IPS-18c (cell line): ENCODE data around the gene CREB3L2.
"Not testable (repeated sequence)": the region's sequence is repeated elsewhere in the genome, so short reads cannot be mapped to it uniquely, and the experiment has no call there.

Experiments
- H3K4me3 ChIP-seq: 2 replicates; pipeline ENCODE4 v1.7.0; 2013; ENCODE audit warnings: low read depth, mild to moderate bottlenecking, low read length, moderate library complexity; ENCODE audit not compliant: insufficient read depth
- H3K9me3 ChIP-seq: one replicate; pipeline ENCODE4 v1.6.1; 2013; ENCODE audit warnings: mild to moderate bottlenecking, low read length, moderate library complexity; ENCODE audit not compliant: control insufficient read depth, insufficient read depth

Gene CREB3L2

GRCh38 chr7:137981668-137982067 lies 20.2 kb downstream of the CREB3L2 start:
- no peaks in the 10 kb centered on the region for H3K9me3 ChIP-seq
- H3K4me3 ChIP-seq: no peak overlapping the region

- Histone ChIP-seq H3K9me3 (no peaks in the 10 kb centered on the region), H3K4me3 (no peak overlapping the region)
Measured at GRCh38 chr7:137981175-137981574, 20.7 kb downstream of the CREB3L2 start.

GRCh38 chr7:137980308-137980707 lies 21.6 kb downstream of the CREB3L2 start:
- no peak overlapping the region for H3K4me3 ChIP-seq
- H3K9me3 ChIP-seq: no peaks in the 10 kb centered on the region

DNA sequence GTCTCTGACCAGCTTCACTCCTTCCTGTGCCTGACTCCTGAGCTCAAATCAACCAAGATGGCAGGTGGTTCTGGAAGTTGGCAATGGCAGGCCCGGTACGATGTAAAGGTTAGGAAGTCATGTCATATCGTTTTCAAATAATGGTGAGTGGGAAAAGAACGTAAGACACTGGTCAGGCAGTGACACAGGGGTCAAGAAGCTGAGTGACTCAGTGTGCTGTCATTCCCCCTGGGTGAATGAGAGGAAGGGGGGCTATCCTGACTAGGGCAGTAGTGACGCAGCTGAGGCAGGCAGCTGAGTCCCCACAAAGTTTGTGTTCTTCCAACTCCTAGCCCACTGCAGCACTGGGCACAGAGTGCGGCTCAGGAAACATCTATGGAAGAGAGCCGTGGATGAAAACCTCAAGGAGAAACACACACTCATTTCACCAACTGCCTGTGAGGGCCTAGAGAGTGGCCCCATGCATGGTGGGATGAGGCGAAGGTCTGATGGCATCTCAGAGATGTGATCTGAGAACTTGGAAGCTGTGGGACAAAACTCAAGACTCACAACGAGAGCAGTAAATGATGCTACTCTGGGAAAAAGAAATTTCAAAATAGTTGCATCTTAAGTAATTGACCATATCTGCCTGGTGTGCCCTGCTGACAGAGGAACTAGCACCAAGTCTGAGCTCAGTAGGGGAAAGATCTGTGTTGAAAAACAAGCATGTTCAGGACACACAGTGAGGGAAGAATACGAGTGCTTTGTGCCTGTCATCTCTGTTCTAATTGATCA lies 23.2 kb downstream of the CREB3L2 start:
- no peak overlapping the region for H3K4me3 ChIP-seq
- no peaks in the 10 kb centered on the region for H3K9me3 ChIP-seq

GRCh38 chr7:137977173-137977572 lies 24.7 kb downstream of the CREB3L2 start:
- H3K9me3 ChIP-seq: no peaks in the 10 kb centered on the region
- no peak overlapping the region for H3K4me3 ChIP-seq

- no peak overlapping the region for H3K4me3 ChIP-seq
- no peaks in the 10 kb centered on the region for H3K9me3 ChIP-seq
Measured at GRCh38 chr7:137976696-137977095, 25.2 kb downstream of the CREB3L2 start.

GRCh38 chr7:137976232-137976631 lies 25.7 kb downstream of the CREB3L2 start:
- Histone ChIP-seq H3K9me3 (no peaks in the 10 kb centered on the region), H3K4me3 (no peak overlapping the region)

DNA sequence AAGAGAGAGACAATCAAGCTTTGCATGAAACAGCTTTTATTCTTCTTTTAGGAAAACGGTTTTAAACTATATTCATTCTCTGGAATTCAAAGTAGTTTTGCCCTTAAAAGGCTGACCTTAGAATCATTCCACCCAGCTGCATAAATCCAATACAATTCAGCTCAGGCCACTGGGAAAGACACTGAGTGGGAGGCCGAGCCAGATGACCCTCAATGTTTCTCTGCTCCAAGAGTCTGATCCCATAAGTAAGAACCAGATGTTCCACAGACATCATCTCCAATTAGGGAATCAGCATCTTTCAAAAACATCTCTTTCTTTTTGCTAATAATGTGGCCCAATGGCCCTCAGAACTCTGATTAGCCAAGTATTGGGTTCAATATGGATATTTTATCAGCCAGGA lies 26.1 kb downstream of the CREB3L2 start:
- H3K4me3 ChIP-seq: no peak overlapping the region
- H3K9me3 ChIP-seq: no peaks in the 10 kb centered on the region

DNA sequence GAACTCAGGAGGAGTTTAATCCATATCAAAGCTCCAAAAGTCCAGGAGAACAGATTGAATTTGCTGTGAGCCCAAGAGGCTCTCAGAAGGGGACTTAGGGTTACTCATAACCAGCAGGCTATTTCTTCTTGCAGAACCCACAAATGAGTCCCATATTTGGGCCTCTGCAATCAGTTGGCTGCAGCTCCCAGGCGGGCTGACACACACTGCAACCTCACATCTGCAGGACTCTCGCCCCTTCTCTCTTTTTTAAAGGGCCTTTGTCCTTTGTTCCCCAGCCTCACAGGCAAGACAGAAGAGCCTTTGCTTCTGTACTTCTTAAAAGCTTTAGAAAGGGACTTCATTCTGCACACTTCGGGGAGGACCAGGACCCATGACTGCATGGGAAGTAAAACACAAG lies 26.7 kb downstream of the CREB3L2 start:
- no peaks in the 10 kb centered on the region for H3K9me3 ChIP-seq
- H3K4me3 ChIP-seq: no peak overlapping the region

- Histone ChIP-seq H3K9me3 (no peaks in the 10 kb centered on the region), H3K4me3 (no peak overlapping the region)
Measured at GRCh38 chr7:137974766-137975165, 27.1 kb downstream of the CREB3L2 start.

DNA sequence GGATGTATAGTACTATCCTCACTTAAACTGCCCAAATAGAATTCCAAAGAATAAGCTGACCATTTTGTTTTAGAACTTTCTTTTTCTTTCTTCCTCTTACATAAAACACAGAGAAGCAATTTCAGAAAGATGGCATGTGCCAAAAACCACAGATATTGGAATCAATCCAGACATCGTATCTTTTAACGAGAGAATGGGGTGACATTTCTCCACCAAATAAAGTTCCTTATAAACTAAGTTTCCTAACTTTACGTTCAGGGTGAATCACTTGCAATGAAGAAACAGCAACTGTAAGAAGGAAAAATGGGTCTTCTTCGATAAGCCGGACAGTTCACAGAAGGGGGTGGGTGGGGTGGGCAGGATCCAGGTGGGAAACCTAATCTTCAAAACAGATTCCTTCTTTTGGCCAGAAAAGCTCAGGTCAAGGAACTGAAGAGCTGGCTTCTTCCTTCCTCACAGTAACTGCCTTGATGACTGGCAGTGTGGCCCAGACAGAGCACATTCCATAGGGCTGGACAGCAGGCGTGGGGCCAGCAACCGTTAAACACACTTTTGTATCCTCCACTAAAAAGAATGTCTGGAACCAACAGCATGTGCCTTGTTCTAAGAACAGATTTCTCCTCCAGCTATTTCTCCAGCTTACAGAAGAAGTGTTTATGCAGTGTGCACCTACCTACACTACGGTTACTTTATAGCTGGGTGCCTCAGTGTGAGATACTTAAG lies 31.5 kb downstream of the CREB3L2 start:
- no peaks in the 10 kb centered on the region for H3K9me3 ChIP-seq
- H3K4me3 ChIP-seq: no peak overlapping the region

GRCh38 chr7:137969828-137970227 lies 32.1 kb downstream of the CREB3L2 start:
- H3K9me3 ChIP-seq: no peaks in the 10 kb centered on the region
- no peak overlapping the region for H3K4me3 ChIP-seq

GRCh38 chr7:137968890-137969289 lies 33.0 kb downstream of the CREB3L2 start:
- Histone ChIP-seq H3K4me3 (no peak overlapping the region), H3K9me3 (no peaks in the 10 kb centered on the region)

GRCh38 chr7:137968339-137968738 lies 33.5 kb downstream of the CREB3L2 start:
- H3K9me3 ChIP-seq, H3K4me3 ChIP-seq: not testable (repeated sequence)

DNA sequence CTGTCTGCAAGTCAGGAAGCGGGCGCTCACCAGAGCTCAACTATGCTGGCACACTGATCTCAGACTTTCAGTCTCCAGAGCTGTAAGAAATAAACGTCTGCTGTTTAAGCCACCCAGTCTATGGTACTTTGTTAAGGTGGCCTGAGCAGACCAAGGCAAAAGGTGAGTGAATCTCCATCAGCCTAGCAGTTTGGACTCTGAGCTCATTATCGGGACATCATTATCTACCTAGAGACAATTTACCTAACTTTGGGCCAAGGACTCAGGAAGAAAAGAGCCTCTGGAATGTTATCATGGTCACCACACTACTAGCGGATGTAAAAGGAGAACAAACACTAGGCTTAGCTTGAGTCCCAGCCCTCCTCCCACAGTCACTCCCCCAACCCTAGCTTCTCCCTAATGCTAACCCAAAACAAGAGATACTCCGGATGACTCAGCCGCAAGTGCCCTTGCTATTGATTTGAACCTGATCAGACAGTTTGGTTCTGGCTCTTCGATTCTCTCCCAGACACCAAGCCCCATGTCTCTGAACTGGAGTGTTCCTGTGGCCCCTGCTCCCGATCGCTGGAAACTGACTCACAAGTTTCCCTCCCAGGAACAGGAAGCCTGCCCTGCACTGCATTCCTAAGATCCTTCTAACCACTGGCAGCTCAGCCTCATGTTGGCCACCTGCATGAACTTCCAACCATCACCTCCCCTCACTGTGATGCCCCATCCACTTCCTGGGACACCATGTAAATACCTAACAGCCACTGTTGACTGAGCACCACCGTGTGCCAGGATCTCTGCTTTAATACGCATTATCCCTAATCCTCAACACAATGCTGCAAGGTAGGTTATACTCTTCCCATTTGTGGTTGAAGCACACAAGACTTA lies 34.5 kb downstream of the CREB3L2 start:
- Histone ChIP-seq H3K9me3 (no peaks in the 10 kb centered on the region), H3K4me3 (no peak overlapping the region)

DNA sequence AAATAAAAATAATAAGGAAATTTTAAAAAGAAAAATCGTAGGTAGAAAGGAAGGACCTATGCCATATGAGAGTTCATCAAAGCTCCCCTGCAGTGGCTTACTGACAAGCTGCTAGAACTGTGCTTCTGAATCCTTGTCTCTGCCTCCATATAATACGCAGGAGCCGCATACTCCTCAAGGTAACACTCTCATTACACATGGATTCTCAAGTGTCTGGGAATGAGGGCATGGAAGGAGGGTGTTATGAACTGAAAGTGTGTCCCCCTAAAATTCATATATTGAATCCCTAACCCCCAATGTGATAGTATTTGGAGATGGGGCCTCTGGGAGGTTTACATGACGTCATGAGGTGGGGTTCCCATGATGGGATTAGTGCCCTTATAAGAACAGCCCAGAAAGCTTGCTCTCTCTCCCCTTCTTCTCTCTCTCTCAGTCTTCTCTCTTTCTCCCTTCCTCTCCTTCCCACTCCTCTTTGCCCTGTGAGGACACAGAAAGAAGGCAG lies 35.2 kb downstream of the CREB3L2 start:
- Histone ChIP-seq H3K4me3 (no peak overlapping the region), H3K9me3 (no peaks in the 10 kb centered on the region)

DNA sequence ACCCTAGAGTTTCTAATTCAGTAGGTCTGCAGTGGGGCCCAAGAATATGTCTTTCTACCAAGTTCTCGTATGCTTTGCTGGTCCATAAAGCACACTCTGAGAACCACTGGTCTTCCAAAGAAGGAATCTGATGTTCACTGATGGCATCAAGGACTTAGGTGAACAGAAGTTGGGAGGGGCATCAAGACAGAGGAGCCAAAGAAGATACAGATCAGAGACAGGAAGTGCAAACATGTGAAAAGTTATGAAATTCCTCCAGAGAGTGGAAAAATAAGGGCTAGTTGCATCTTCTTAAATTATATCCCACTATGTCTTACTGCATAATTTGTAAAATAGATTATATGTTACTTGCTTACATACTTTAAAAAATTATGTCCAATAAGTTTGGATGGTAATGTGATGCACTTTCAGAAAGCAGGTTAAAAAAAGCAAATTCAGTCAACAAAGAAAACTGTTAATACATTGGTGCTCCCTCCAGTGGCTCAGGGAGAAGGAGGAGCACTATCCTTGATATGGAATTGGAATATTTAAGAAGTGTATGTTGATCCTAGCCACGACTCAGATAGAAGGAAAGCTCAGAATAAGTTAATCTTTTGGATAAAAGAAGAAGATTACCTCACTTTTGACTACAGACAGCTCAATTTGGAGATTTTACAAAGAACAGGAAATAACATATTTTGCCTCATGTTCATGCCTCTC lies 35.8 kb downstream of the CREB3L2 start:
- Histone ChIP-seq H3K9me3 (no peaks in the 10 kb centered on the region), H3K4me3 (no peak overlapping the region)
